ENCODE measurements around the gene TYROBP.
"Not testable (repeated sequence)": the region's sequence is repeated elsewhere in the genome, so short reads cannot be mapped to it uniquely, and the experiment has no call there.

Gene TYROBP

DNA sequence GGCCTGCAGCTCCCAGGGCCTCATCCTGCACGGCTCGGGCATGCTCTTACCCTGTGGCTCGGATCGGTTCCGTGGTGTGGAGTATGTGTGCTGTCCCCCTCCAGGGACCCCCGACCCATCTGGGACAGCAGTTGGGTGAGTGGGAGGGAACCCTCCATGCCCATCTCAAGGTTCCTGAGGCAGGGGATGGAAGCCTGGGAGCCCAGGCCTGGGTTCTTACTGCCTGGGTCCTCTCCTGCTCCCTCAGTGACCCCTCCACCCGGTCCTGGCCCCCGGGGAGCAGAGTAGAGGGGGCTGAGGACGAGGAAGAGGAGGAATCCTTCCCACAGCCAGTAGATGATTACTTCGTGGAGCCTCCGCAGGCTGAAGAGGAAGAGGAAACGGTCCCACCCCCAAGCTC, 36.5 kb downstream of the TYROBP start:
- Histone ChIP-seq H3F3A (ENCODE audit: insufficient read depth, low read length) (no peaks in the 10 kb centered on the region), H3K36me3 (replicated peaks; ENCODE audit: insufficient read depth, low read length) (no peaks in the 10 kb centered on the region), H3K4me1 (ENCODE audit: low read length) (peaks cover 4% of the 10 kb centered on the region; the same call in 1 of the 2 replicates), H3K9ac (ENCODE audit: low read length) (no peak overlapping the region), H3K4me3 (ENCODE audit: low read length) (no peak overlapping the region), H3K9me3 (replicated peaks; ENCODE audit: insufficient read depth, low read length) (no peaks in the 10 kb centered on the region), H3K4me2 (ENCODE audit: low read depth, low read length) (no peak overlapping the region), H3K27me3 (replicated peaks; ENCODE audit: insufficient read depth, low read length) (peaks cover 82% of the 10 kb centered on the region), H4K20me1 (ENCODE audit: insufficient read depth, low read length) (no peaks in the 10 kb centered on the region), H2AFZ (ENCODE audit: low read length) (no peak overlapping the region), H3K79me2 (ENCODE audit: low read length) (no peaks in the 10 kb centered on the region), H3K27ac (ENCODE audit: low read length) (no peak overlapping the region), H3K9me2 (replicated peaks; ENCODE audit: insufficient read depth, low read length) (no peaks in the 10 kb centered on the region)
- TF ChIP-seq EZH2 (optimal IDR thresholded peaks at IDR 0.05; ENCODE audit: low read depth, low read length), result no peak
- TF ChIP-seq, protein P1, sequence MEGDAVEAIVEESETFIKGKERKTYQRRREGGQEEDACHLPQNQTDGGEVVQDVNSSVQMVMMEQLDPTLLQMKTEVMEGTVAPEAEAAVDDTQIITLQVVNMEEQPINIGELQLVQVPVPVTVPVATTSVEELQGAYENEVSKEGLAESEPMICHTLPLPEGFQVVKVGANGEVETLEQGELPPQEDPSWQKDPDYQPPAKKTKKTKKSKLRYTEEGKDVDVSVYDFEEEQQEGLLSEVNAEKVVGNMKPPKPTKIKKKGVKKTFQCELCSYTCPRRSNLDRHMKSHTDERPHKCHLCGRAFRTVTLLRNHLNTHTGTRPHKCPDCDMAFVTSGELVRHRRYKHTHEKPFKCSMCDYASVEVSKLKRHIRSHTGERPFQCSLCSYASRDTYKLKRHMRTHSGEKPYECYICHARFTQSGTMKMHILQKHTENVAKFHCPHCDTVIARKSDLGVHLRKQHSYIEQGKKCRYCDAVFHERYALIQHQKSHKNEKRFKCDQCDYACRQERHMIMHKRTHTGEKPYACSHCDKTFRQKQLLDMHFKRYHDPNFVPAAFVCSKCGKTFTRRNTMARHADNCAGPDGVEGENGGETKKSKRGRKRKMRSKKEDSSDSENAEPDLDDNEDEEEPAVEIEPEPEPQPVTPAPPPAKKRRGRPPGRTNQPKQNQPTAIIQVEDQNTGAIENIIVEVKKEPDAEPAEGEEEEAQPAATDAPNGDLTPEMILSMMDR (IDR thresholded peaks at IDR 0.05; ENCODE audit: low read length), result no peak
- no peak for DNase-seq

DNA sequence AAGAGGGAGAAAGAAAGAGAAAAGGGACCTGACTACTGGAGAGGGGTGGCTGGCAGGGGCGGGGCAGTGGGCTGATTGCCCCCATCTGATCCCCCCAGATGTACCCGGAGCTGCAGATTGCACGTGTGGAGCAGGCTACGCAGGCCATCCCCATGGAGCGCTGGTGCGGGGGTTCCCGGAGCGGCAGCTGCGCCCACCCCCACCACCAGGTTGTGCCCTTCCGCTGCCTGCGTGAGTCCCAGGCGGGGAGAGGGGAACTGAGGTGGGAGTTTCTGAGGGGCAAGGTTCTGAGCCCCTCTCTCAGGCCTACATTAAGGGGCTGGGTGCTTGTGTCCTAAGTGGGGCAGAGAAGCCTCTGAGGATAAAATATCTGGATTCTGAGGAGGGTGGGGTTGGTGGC, 37.3 kb downstream of the TYROBP start:
- Histone ChIP-seq H2AFZ (ENCODE audit: low read length) (no peak overlapping the region), H3K79me2 (ENCODE audit: low read length) (no peaks in the 10 kb centered on the region), H3F3A (ENCODE audit: insufficient read depth, low read length) (no peaks in the 10 kb centered on the region), H3K36me3 (replicated peaks; ENCODE audit: insufficient read depth, low read length) (no peaks in the 10 kb centered on the region), H3K9me3 (replicated peaks; ENCODE audit: insufficient read depth, low read length) (no peaks in the 10 kb centered on the region), H3K4me2 (ENCODE audit: low read depth, low read length) (no peak overlapping the region), H3K27ac (ENCODE audit: low read length) (no peak overlapping the region), H3K27me3 (replicated peaks; ENCODE audit: insufficient read depth, low read length) (peaks cover 82% of the 10 kb centered on the region), H3K4me3 (ENCODE audit: low read length) (no peak overlapping the region), H3K4me1 (ENCODE audit: low read length) (peaks cover 4% of the 10 kb centered on the region; the same call in 1 of the 2 replicates), H3K9me2 (replicated peaks; ENCODE audit: insufficient read depth, low read length) (no peaks in the 10 kb centered on the region), H4K20me1 (ENCODE audit: insufficient read depth, low read length) (no peaks in the 10 kb centered on the region), H3K9ac (ENCODE audit: low read length) (no peak overlapping the region)
- TF ChIP-seq EZH2 (optimal IDR thresholded peaks at IDR 0.05; ENCODE audit: low read depth, low read length), result no peak
- no peak for TF ChIP-seq EZH2phosphoT487 (IDR thresholded peaks at IDR 0.05; ENCODE audit: low read length)
- TF ChIP-seq, protein P1 (IDR thresholded peaks at IDR 0.05; ENCODE audit: low read length), result no peak
- DNase-seq, result no peak

DNA sequence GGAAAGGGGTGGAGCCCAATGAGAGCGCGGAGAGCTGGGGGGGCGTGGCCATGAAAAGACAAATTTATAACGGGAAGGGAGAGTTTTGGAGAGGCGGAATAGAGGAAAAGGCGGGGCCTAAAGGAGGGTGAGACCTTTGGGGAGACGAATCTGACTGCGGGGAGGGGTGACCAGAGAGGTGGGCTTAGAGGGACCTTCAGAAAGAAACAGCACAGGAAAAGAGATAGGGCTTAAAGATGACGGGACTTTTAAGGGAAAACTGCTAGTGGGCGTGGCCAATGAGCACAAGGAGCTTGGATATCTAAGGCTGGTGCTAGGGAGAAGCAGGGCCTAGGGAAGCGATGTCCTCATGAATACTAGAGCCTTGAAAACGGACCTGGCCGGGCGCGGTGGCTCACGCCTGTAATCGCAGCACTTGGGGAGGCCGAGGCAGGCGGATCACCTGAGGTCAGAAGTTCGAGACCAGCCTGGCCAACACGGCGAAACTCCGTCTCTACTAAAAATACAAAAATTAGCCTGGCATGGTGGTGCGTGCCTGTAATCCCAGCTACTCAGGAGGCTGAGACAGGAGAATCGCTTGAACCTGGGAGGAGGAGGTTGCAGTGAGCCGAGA, 37.9 kb downstream of the TYROBP start:
- not testable (repeated sequence) for H3K36me3 ChIP-seq (replicated peaks; ENCODE audit: insufficient read depth, low read length); H3K79me2 ChIP-seq (ENCODE audit: low read length); H3K9ac ChIP-seq (ENCODE audit: low read length); H3K27ac ChIP-seq (ENCODE audit: low read length); H3K4me3 ChIP-seq (ENCODE audit: low read length); H3K9me3 ChIP-seq (replicated peaks; ENCODE audit: insufficient read depth, low read length); H4K20me1 ChIP-seq (ENCODE audit: insufficient read depth, low read length); H3K9me2 ChIP-seq (replicated peaks; ENCODE audit: insufficient read depth, low read length); DNase-seq; H3K4me1 ChIP-seq (ENCODE audit: low read length); H2AFZ ChIP-seq (ENCODE audit: low read length); H3K4me2 ChIP-seq (ENCODE audit: low read depth, low read length); H3F3A ChIP-seq (ENCODE audit: insufficient read depth, low read length)
- H3K27me3 ChIP-seq (replicated peaks; ENCODE audit: insufficient read depth, low read length), result peaks cover 84% of the 10 kb centered on the region

DNA sequence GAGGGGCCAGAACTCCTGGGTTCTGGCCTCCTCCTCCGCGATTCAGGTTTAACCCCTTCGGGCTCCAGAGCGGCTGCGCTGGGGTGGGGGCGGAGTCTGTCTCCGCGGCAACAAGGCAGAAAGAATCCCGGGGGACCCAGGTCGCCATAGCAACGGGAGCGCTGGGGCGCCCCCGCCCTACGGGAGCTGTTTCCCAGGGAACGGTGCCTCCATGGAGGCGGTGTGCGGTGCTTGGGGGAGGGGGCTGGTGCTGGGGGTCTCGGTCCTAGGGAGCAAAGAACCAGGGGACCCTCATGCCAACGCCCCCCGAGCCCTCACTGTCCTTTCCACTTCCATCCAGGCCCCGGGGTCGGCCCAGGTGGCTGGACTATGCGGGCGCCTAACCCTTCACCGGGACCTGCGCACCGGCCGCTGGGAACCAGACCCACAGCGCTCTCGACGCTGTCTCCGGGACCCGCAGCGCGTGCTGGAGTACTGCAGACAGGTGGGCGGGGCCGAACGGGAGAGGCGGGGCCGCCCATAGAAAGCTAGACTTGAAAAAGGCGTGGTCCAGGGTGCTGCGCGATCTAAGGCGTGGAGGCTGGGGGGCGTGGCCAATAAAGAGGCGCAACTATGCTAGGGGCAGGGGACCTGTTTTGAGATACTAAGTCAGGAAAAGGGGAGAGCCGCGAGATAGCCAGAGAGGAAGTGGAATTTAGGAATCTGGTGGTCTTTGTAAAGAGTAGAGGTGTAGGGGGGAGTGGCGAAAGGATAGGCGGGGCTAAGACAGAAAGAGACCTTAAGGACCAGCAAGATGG, 38.6 kb downstream of the TYROBP start:
- no peak overlapping the region for H3K4me3 ChIP-seq (ENCODE audit: low read length)

More for the DNA sequence above, 38.6 kb downstream of the TYROBP start:
- Histone ChIP-seq H3K9me2 (replicated peaks; ENCODE audit: insufficient read depth, low read length) (no peaks in the 10 kb centered on the region), H3K36me3 (replicated peaks; ENCODE audit: insufficient read depth, low read length) (no peaks in the 10 kb centered on the region), H3F3A (ENCODE audit: insufficient read depth, low read length) (no peaks in the 10 kb centered on the region), H3K79me2 (ENCODE audit: low read length) (no peaks in the 10 kb centered on the region), H3K9ac (ENCODE audit: low read length) (no peak overlapping the region), H3K4me1 (ENCODE audit: low read length) (peaks cover 4% of the 10 kb centered on the region; the same call in 1 of the 2 replicates), H3K27me3 (replicated peaks; ENCODE audit: insufficient read depth, low read length) (peaks cover 83% of the 10 kb centered on the region), H3K27ac (ENCODE audit: low read length) (no peak overlapping the region), H3K9me3 (replicated peaks; ENCODE audit: insufficient read depth, low read length) (no peaks in the 10 kb centered on the region), H4K20me1 (ENCODE audit: insufficient read depth, low read length) (no peaks in the 10 kb centered on the region), H3K4me2 (ENCODE audit: low read depth, low read length) (peak overlapping the region; percentile 66), H2AFZ (ENCODE audit: low read length) (no peak overlapping the region)
- TF ChIP-seq EZH2phosphoT487 (IDR thresholded peaks at IDR 0.05; ENCODE audit: low read length) (no peak), EZH2 (optimal IDR thresholded peaks at IDR 0.05; ENCODE audit: low read depth, low read length) (no peak)
- TF ChIP-seq, protein P1 (IDR thresholded peaks at IDR 0.05; ENCODE audit: low read length), result no peak
- DNase-seq, result no peak

Measured in MM.1S (cell line).